CD14-positive monocyte (primary cell): Measurements from ENCODE around the gene PSMG4. TPM values are rescaled to one million over a fixed set of nuclear protein-coding genes. Genes with fewer than 3 reads are reported as not detected.

ENCODE experiments used
- DNase-seq, 3 donors: peaks; one replicate each; pipeline ENCODE4 v3.0.0-alpha.2; 2011 to 2022
- H2AFZ ChIP-seq: 2 replicates; pipeline ENCODE4 v1.6.0; 2012; ENCODE audit warnings: mild to moderate bottlenecking, low read depth, low read length, inconsistent platforms; ENCODE audit not compliant: insufficient read depth, poor library complexity, severe bottlenecking
- H3K27ac ChIP-seq, 2 donors: 1 replicate in 1 of 2; 2 replicates in 1 of 2; pipeline ENCODE4 v1.5.1; 2012 to 2013; ENCODE audit warnings: low read length in 2 of 2, control low read depth in 1 of 2, inconsistent platforms in 1 of 2, low read depth in 1 of 2, mild to moderate bottlenecking in 1 of 2
- H3K27me3 ChIP-seq, 2 donors: one replicate each; pipeline versions ENCODE4 v1.6.0 to v1.6.1; 2011 to 2013; ENCODE audit warnings: low read length in 2 of 2; ENCODE audit not compliant: control insufficient read depth in 2 of 2, insufficient read depth in 2 of 2
- H3K36me3 ChIP-seq, 2 donors: replicated peaks in 1 of 2; 1 replicate in 1 of 2; 2 replicates in 1 of 2; pipeline versions ENCODE4 v1.5.1 to v1.6.1; 2012 to 2013; ENCODE audit warnings: low read length in 2 of 2, control low read depth in 1 of 2, inconsistent platforms in 1 of 2, mild to moderate bottlenecking in 1 of 2; ENCODE audit not compliant: insufficient read depth in 2 of 2, control insufficient read depth in 1 of 2
- H3K4me1 ChIP-seq, 2 donors: 1 replicate in 1 of 2; 2 replicates in 1 of 2; pipeline versions ENCODE4 v1.5.1 to v1.6.1; 2012 to 2013; ENCODE audit warnings: low read length in 2 of 2, control low read depth in 1 of 2, inconsistent platforms in 1 of 2, mild to moderate bottlenecking in 1 of 2, moderate library complexity in 1 of 2; ENCODE audit not compliant: insufficient read depth in 2 of 2, control insufficient read depth in 1 of 2
- H3K4me2 ChIP-seq: replicated peaks from 2 replicates; pipeline ENCODE3; 2012; ENCODE audit warnings: low read length, moderate library complexity, mild to moderate bottlenecking; ENCODE audit not compliant: poor library complexity, severe bottlenecking; ENCODE audit errors: extremely low read depth
- H3K4me3 ChIP-seq, 3 experiments: fragments of 200-600 bp in 1 of 3; sonication (generic) in 1 of 3; replicated peaks in 1 of 3; 1 replicate in 2 of 3; 2 replicates in 1 of 3; pipeline ENCODE4 v1.5.1; 2011 to 2013; ENCODE audit warnings: low read length in 3 of 3, mild to moderate bottlenecking in 3 of 3, control low read depth in 2 of 3, low read depth in 2 of 3, inconsistent platforms in 1 of 3, moderate library complexity in 1 of 3
- H3K79me2 ChIP-seq: 2 replicates; pipeline ENCODE4 v1.6.0; 2012; ENCODE audit warnings: mild to moderate bottlenecking, control low read depth, inconsistent platforms, low read length, moderate library complexity; ENCODE audit not compliant: insufficient read depth
- H3K9ac ChIP-seq: 2 replicates; pipeline ENCODE4 v1.6.0; 2017; ENCODE audit warnings: low read length, mild to moderate bottlenecking; ENCODE audit not compliant: insufficient read depth, poor library complexity, severe bottlenecking
- H3K9me3 ChIP-seq, 2 donors: replicated peaks in 1 of 2; 1 replicate in 1 of 2; 2 replicates in 1 of 2; pipeline versions ENCODE4 v1.5.1 to v1.6.1; 2012 to 2013; ENCODE audit warnings: low read length in 2 of 2, control low read depth in 1 of 2; ENCODE audit not compliant: control insufficient read depth in 1 of 2, insufficient read depth in 1 of 2
- H4K20me1 ChIP-seq: 2 replicates; pipeline ENCODE4 v1.6.0; 2012; ENCODE audit warnings: mild to moderate bottlenecking, low read length, control low read depth, moderate library complexity; ENCODE audit not compliant: insufficient read depth
- H3K27ac Mint-ChIP-seq, 7 donors: one replicate each; pipeline ENCODE4 v1.8.0; 2020; ENCODE audit warnings: mild to moderate bottlenecking in 7 of 7, mixed read lengths in 7 of 7, moderate library complexity in 6 of 7, inconsistent platforms in 2 of 7
- H3K27me3 Mint-ChIP-seq, 3 donors: one replicate each; pipeline ENCODE4 v1.8.0; 2021 to 2022; ENCODE audit warnings: low read depth in 3 of 3, mild to moderate bottlenecking in 3 of 3, mixed read lengths in 3 of 3, moderate library complexity in 3 of 3, inconsistent platforms in 1 of 3
- H3K36me3 Mint-ChIP-seq, 2 donors: one replicate each; pipeline ENCODE4 v1.8.0; 2020; ENCODE audit warnings: mixed read lengths in 2 of 2, inconsistent platforms in 1 of 2, mild to moderate bottlenecking in 1 of 2
- H3K4me1 Mint-ChIP-seq: one replicate; pipeline ENCODE4 v1.8.0; 2020; ENCODE audit warnings: mild to moderate bottlenecking, mixed read lengths
- H3K4me3 Mint-ChIP-seq, 2 donors: one replicate each; pipeline ENCODE4 v1.8.0; 2020; ENCODE audit warnings: mild to moderate bottlenecking in 2 of 2, mixed read lengths in 2 of 2, moderate library complexity in 1 of 2
- H3K9me3 Mint-ChIP-seq, 7 donors: one replicate each; pipeline ENCODE4 v1.8.0; 2020 to 2022; ENCODE audit warnings: mixed read lengths in 7 of 7, mild to moderate bottlenecking in 6 of 7, moderate library complexity in 6 of 7, inconsistent platforms in 2 of 7
- WGBS: methylation state at CpG from one replicate; pipeline ENCODE4 v1.1.5; 2013; ENCODE audit warnings: missing lambda C conversion rate; ENCODE audit not compliant: insufficient coverage; 5-methylcytosine and 5-hydroxymethylcytosine counted together
- intact Hi-C, 2 donors: fragments of 100-400 bp; cut with micrococcal nuclease; formaldehyde crosslinking; loops; one replicate each; pipeline versions ENCODE4 v1.15.0 to v1.15.1; 2023
- polyA plus RNA-seq, 3 donors: library from polyadenylated mRNA; depleted of rRNA in 1 of 3; unstranded in 2 of 3; stranded (reverse) in 1 of 3; fragments of 300-500 nt in 2 of 3; fragments of >200 nt in 1 of 3; fragmentation: Illumina TruSeq in 2 of 3; gene quantifications; 1 replicate in 2 of 3; 2 replicates in 1 of 3; pipeline ENCODE4 v1.2.3, GENCODE V29; 2012 to 2021
- TF ChIP-seq, protein P1 (sequence below): fragments of 200-600 bp; IDR thresholded peaks from one replicate; pipeline ENCODE4 v1.8.0; 2022; ENCODE audit warnings: antibody characterized with exemption, mild to moderate bottlenecking

Gene PSMG4
- polyA plus RNA-seq, 3 donors: 23.6 to 31.1 (median 27.9) TPM

DNA sequence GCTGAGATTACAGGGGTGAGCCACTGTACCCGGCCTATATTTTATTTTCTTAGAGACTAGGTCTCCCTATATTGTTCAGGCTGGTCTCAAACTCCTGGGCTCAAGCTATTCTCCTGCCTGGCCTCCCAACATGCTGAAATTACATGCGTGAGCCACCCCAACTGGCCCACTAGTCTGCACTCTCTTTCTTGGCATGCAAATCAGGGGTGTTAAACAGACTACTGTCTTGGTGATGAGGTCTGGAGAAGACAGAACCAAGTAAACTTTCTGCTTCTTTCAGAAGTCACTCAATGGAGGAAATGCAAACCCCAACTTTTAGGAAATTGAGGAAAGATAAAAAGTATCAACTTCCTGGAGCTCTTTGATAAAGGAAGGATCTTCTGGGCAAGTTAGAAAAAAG, 23.3 kb upstream of the PSMG4 start:
- Histone ChIP-seq H3K27me3 (peaks cover 40 to 66% of the 10 kb centered on the region in 2 donors), H3K79me2 (no peaks in the 10 kb centered on the region), H3K9ac (no peak overlapping the region), H3K4me2 (no peak overlapping the region), H3K4me3 (no peak overlapping the region), H2AFZ (no peak overlapping the region), H3K36me3 (no peaks in the 10 kb centered on the region), H3K27ac (no peak overlapping the region), H3K4me1 (peaks cover 9 to 11% of the 10 kb centered on the region in 2 donors), H4K20me1 (no peaks in the 10 kb centered on the region), H3K9me3 (peaks cover 0 to 18% of the 10 kb centered on the region in 2 donors)
- DNase-seq: no peak
- intact Hi-C loops: no loop called here
- Mint-ChIP-seq H3K4me1 (peaks cover 15% of the 10 kb centered on the region), H3K27ac (no peak overlapping the region), H3K36me3 (peaks cover 0 to 3% of the 10 kb centered on the region in 2 donors), H3K4me3 (no peak overlapping the region), H3K27me3 (peaks cover 64 to 81% (median 81%) of the 10 kb centered on the region in 3 donors), H3K9me3 (peaks cover 0 to 15% (median 2%) of the 10 kb centered on the region in 7 donors)
- TF ChIP-seq, protein P1, sequence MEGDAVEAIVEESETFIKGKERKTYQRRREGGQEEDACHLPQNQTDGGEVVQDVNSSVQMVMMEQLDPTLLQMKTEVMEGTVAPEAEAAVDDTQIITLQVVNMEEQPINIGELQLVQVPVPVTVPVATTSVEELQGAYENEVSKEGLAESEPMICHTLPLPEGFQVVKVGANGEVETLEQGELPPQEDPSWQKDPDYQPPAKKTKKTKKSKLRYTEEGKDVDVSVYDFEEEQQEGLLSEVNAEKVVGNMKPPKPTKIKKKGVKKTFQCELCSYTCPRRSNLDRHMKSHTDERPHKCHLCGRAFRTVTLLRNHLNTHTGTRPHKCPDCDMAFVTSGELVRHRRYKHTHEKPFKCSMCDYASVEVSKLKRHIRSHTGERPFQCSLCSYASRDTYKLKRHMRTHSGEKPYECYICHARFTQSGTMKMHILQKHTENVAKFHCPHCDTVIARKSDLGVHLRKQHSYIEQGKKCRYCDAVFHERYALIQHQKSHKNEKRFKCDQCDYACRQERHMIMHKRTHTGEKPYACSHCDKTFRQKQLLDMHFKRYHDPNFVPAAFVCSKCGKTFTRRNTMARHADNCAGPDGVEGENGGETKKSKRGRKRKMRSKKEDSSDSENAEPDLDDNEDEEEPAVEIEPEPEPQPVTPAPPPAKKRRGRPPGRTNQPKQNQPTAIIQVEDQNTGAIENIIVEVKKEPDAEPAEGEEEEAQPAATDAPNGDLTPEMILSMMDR: no peak
- WGBS: 100% methylated on average over 1 of the region's 2 CpGs

GRCh38 chr6:3236005-3236404, 22.7 kb upstream of the PSMG4 start:
- Histone ChIP-seq H4K20me1 (no peaks in the 10 kb centered on the region), H3K9me3 (peaks cover 0 to 14% of the 10 kb centered on the region in 2 donors), H3K27ac (no peak overlapping the region), H3K4me2 (no peak overlapping the region), H2AFZ (no peak overlapping the region), H3K4me1 (peaks cover 9 to 11% of the 10 kb centered on the region in 2 donors), H3K4me3 (no peak overlapping the region), H3K36me3 (no peaks in the 10 kb centered on the region), H3K27me3 (peaks cover 35 to 61% of the 10 kb centered on the region in 2 donors), H3K79me2 (no peaks in the 10 kb centered on the region), H3K9ac (no peak overlapping the region)
- H3K4me1 Mint-ChIP-seq: peaks cover 11% of the 10 kb centered on the region
- no peak for DNase-seq
- intact Hi-C loops: no loop called here
- 0% methylated on average over 2 of the region's 3 CpGs for WGBS
- H3K27ac Mint-ChIP-seq: no peak overlapping the region
- TF ChIP-seq, protein P1: no peak
- peaks cover 0 to 11% (median 2%) of the 10 kb centered on the region in 7 donors for H3K9me3 Mint-ChIP-seq
- peaks cover 61 to 76% (median 76%) of the 10 kb centered on the region in 3 donors for H3K27me3 Mint-ChIP-seq
- peak overlapping the region in 1 of 2 donors; percentile 49 for H3K4me3 Mint-ChIP-seq
- H3K36me3 Mint-ChIP-seq: peaks cover 0 to 3% of the 10 kb centered on the region in 2 donors
